ENCODE results near the gene GPER1. TPM values are rescaled to one million over a fixed set of nuclear protein-coding genes. Genes with fewer than 3 reads are reported as not detected.

The GPER1 gene
- 5.6 and 7.6 TPM in 2 replicates for total RNA-seq

GRCh38 chr7:1087952-1088920 lies at the start of gene GPER1:
Gene GPER1 (plus strand): TSS chr7:1088113. CDS start chr7:1091729, 3,616 bp downstream.

GRCh38 chr7:1044189-1045068 lies 43.5 kb upstream of the GPER1 start, which contains the start of gene GPR146:
Gene GPR146 (plus strand): TSS chr7:1044546. CDS start chr7:1057516, 12,970 bp downstream.

Other genes starting within 250 kb of the GPER1 start
- gene GET4, start 211.6 kb upstream of the GPER1 start, total RNA-seq, result 7.1 and 12.7 TPM in 2 replicates
- gene ADAP1, start 133.4 kb upstream of the GPER1 start, total RNA-seq, result 1.2 TPM in 2 replicates
- 5.6 and 10.2 TPM in 2 replicates for gene COX19, start 112.6 kb upstream of the GPER1 start, total RNA-seq
- gene CYP2W1, start 104.9 kb upstream of the GPER1 start, total RNA-seq, result not detected in 2 replicates
- gene GPR146, start 43.6 kb upstream of the GPER1 start, total RNA-seq, result 9.2 and 13.6 TPM in 2 replicates
- gene ZFAND2A, start 72.1 kb downstream of the GPER1 start, total RNA-seq, result 15.7 and 19.5 TPM in 2 replicates
- gene UNCX, start 144.8 kb downstream of the GPER1 start, total RNA-seq, result not detected in 2 replicates